HG03457 (cell line): ENCODE data around the gene CDK14.
"Not testable (repeated sequence)": the region's sequence is repeated elsewhere in the genome, so short reads cannot be mapped to it uniquely, and the experiment has no call there.

ENCODE experiments used
- ATAC-seq: cut with Tn5 transposase; IDR thresholded peaks from one replicate; pipeline ENCODE4 v1.9.1; 2021; ENCODE audit warnings: moderate number of reproducible peaks; ENCODE audit not compliant: unreplicated experiment

The CDK14 gene

GRCh38 chr7:91169830-91170191 lies 573.7 kb downstream of the CDK14 start:
- no peak for ATAC-seq

GRCh38 chr7:91173265-91173664 lies 577.1 kb downstream of the CDK14 start:
- not testable (repeated sequence) for ATAC-seq

- ATAC-seq, result no peak
Measured at GRCh38 chr7:91180746-91181145, 584.6 kb downstream of the CDK14 start.

DNA sequence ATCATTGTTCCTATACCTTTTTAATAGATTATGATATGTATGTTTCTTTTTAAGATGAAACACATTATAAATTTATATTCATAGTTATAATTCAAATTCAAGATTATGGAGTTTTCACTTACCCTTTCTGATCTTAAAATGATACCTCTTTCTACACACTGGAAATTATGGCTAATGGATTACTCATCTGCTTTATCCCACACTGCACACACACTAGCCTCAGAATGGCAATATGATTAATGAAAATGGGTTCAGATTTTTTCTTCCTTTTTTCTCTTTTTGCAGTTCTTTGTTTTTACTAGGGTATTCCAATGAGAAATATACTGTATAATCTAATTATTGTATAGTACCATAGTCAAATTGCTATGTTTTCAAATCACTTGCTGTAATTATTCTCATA lies 585.8 kb downstream of the CDK14 start:
- ATAC-seq, result no peak

DNA sequence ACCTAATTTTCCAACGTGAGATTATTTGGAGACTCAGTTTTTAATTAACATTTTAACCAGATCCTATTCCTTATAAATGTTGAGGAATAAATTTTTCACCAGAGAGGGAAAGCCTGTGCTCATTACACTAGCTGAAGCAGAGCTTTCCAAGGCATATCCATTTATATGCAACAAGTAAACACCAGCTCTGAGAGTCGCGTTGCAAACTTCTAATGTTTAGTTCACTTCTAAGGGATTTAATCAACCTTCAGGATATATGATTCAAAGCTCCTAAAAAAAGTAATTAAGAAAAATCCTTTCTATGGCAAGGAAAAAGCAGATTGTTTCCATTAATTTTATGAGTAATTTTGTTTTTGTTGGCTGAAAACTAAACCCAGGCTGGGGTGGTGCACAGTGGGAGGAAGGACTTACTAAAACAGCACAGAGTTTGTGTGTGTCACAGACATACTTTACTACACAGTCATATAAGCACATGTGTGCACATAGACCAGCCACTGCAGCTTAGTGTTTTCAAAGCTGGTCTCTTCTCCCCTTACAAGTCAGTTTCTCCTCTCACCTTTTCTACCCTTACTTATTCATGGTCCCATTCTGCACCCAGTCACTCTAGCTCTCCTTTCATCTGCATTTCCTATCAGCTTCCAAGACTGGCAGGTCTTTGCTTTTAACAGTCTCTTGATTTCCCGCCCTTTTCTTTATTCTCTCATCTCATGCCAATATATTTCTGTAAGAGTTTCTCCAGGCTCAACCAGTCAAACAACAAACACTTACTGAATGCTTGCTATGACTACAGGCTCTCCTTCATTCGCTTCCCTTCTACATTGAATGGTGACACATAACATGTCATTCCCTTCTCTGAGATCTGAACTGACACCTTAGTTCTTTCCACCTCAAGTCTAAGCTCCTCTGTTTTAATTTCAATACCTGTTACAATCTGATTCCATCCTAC lies 587.0 kb downstream of the CDK14 start:
- no peak for ATAC-seq

DNA sequence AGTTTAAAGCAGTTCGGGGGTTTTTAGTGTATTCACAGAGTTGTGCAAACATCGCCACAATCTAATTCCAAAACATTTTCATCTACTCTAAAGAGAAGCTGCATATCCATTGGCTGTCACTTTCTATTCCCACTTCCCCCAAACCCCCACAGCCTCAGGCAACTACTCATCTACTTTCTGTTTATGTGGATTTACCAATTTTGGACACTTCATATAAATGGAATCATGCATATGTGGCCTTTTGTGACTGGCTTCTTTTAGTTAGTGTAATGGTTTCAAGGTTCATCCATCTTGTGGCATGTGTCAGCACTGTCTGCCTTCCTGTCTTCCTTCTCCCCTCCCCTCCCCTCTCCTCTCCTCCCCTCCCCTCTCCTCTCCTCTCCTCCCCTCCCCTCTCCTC lies 589.6 kb downstream of the CDK14 start:
- no peak for ATAC-seq

GRCh38 chr7:91187061-91187460 lies 590.9 kb downstream of the CDK14 start:
- ATAC-seq, result no peak

DNA sequence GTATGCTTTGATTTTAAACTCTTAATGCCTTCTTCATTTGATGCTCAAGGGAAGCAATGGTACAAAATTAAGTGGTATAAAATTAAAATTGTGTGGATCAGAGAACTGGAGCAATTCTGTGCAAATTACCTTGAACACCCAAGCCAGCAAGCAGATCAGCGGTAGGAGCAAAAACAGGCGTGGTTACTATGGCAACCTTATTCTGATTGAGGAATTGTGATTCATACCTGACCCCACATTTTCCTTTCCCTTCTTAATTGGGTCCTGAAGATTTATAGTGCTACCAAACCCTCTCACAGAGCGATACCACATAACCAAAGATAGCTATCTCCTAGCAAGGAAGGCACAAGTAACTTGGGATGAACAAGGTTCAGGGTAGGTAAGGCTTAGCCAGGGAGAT lies 595.6 kb downstream of the CDK14 start:
- ATAC-seq, result no peak

DNA sequence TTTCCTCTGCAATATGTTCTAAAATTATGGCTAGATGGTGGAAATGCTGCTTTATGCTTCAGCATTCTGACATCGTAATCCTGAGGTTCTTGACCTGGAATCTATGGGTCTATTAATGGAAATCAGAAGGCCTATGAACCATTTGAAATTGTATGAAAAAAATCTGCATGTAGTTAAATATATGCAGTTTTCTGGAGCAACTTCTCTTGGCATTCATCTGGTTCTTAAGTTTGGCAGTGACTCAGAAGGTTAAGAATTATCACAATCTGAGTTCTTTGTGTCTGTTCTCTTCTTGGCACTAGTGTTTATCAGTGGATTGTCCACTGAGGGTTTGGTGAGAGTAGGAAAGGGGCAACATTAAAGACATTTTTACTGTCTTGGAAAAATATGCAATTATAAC lies 597.0 kb downstream of the CDK14 start:
- ATAC-seq, result no peak

GRCh38 chr7:91194841-91195240 lies 598.7 kb downstream of the CDK14 start:
- ATAC-seq, result no peak

DNA sequence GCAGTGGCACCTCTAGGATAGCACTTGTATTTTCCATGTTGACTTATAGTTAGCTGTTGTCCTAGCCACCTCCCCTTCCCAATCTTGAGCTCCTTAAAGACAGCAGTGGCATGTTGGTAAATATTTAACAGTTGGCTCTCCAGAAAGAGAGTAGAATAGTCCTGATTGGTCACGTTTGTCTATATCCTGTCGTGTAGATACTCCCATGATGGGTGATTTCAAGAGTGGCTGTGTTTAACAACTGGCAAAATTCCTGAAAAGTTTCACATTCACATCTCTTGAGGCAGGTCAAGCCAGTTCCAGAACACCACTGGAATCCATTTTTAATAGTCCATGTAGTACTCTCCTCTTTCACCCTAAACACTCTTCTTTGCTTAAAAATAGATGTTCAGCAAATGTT lies 599.9 kb downstream of the CDK14 start:
- ATAC-seq, result no peak

GRCh38 chr7:91198371-91198770 lies 602.2 kb downstream of the CDK14 start:
- no peak for ATAC-seq

DNA sequence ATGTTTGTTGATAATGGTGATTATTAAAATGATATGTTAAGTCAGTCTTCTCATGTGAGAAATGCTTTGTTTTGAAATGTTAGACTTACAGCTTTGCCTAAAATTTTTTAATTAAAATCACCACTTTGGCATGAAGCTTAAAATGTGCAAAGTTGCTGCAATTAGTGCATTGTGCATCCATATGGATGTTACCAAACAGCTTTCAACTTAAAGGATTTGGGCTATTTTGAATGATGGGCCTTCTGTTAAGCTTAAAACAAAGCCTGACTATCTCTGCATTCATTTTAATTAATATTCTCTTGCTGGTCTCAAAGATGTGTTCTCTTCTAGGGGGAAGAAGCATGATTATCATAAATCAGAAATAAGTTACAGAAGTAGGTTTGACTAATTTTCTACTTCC lies 603.5 kb downstream of the CDK14 start:
- ATAC-seq, result no peak

- no peak for ATAC-seq
Measured at GRCh38 chr7:91201442-91202113, 605.5 kb downstream of the CDK14 start.

DNA sequence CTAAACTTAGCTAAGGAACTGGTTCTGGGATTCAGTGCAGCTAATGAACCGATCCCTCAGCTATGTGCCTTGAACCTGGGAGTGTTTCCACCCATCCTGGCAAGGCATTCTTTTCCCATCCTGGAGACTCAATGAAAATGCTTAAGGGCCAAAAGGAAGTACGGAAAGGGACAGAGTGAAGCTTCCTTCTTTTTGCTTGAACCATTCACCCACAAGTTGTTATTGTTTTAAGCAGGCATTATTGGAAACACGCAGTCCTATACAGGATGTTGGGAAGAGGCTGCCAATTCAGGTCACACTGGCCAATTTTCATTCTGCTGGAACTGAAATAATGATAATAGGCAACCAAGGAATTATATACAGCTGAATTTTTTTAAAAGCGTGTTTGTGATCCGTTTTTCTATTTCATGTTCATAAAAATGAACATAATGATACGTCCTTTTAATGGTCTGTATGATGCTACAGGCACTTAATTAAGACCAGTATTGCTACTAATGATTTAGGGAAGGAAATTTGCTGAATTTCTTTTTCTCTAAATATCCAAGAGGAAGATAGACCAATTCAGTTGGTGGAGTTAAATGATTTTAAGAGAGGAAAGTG lies 610.3 kb downstream of the CDK14 start:
- no peak for ATAC-seq

GRCh38 chr7:91212582-91212981 lies 616.5 kb downstream of the CDK14 start:
- no peak for ATAC-seq

DNA sequence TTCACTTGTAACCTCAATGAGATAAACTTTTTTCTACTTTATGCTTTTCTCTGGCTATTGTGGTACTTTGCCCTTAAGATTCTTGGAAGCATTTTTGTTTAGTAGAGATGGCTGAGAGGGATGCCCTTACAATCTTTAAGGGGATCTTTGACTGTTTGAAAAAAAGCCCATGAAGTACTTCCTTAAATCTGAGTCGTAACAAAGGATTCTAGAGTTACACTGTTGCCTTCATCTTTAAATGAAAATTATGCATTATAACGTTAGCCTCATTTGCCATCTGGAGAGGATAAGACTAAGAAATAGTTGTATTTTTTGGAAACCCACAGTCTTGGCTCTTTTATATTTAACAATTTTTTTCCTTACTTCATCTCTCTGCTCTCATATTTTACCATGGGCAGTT lies 630.3 kb downstream of the CDK14 start:
- ATAC-seq, result no peak

- no peak for ATAC-seq
Measured at GRCh38 chr7:91228327-91228726, 632.2 kb downstream of the CDK14 start.

GRCh38 chr7:91228927-91229558 lies 632.9 kb downstream of the CDK14 start:
- no peak for ATAC-seq

- no peak for ATAC-seq
Measured at GRCh38 chr7:91230100-91230499, 634.0 kb downstream of the CDK14 start.

- ATAC-seq, result no peak
Measured at GRCh38 chr7:91230503-91230902, 634.4 kb downstream of the CDK14 start.
